Stomach (tissue), 9 donors: Measurements from ENCODE around the gene MICALL2. TPM values are rescaled to one million over a fixed set of nuclear protein-coding genes. Genes with fewer than 3 reads are reported as not detected.

Source experiments
- DNase-seq, 2 donors: peaks; one replicate each; pipeline versions ENCODE4 v3.0.0 to v3.0.0-alpha.2; 2013 to 2019
- H3K27ac ChIP-seq, 5 donors: fragments of 200-600 bp in 4 of 5; sonication (generic) in 4 of 5; one replicate each; pipeline ENCODE4 v1.5.1; 2013 to 2019; ENCODE audit warnings: mild to moderate bottlenecking in 1 of 5, moderate library complexity in 1 of 5
- H3K27me3 ChIP-seq, 3 donors: fragments of 200-600 bp; sonication (generic); one replicate each; pipeline ENCODE4 v1.5.1; 2017 to 2019; ENCODE audit warnings: mixed run types in 1 of 3
- H3K36me3 ChIP-seq, 4 donors: fragments of 200-600 bp; sonication (generic); 1 replicate in 3 of 4; 2 replicates in 1 of 4; pipeline ENCODE4 v1.5.1; 2016 to 2019
- H3K4me1 ChIP-seq, 4 donors: fragments of 200-600 bp; sonication (generic); one replicate each; pipeline ENCODE4 v1.5.1; 2016 to 2019
- H3K4me3 ChIP-seq, 4 donors: fragments of 200-600 bp; sonication (generic) in 3 of 4; one replicate each; pipeline ENCODE4 v1.5.1; 2016 to 2019; ENCODE audit warnings: mild to moderate bottlenecking in 1 of 4
- H3K9me3 ChIP-seq, 4 donors: fragments of 200-600 bp; sonication (generic); one replicate each; pipeline ENCODE4 v1.5.1; 2016 to 2019
- EP300 ChIP-seq: sonication (generic); formaldehyde crosslinking; IDR thresholded peaks from one replicate; pipeline ENCODE4 v1.6.1; 2017; ENCODE audit warnings: antibody characterized with exemption
- POLR2A ChIP-seq, 4 donors: fragments of 450-650 bp; IDR thresholded peaks; one replicate each; pipeline ENCODE4 v1.6.1; 2016; ENCODE audit warnings: antibody characterized with exemption in 4 of 4, control low read depth in 2 of 4, mild to moderate bottlenecking in 1 of 4, moderate library complexity in 1 of 4
- POLR2AphosphoS5 ChIP-seq, 3 donors: sonication (generic); formaldehyde crosslinking; IDR thresholded peaks; one replicate each; pipeline ENCODE4 v1.6.1; 2016; ENCODE audit warnings: antibody characterized with exemption in 3 of 3
- WGBS, 5 donors: extraction: QIAGEN DNeasy Blood & Tissue Kit in 3 of 5; methylation state at CpG; one replicate each; pipeline versions ENCODE4 v1.1.5 to v1.1.7; 2013 to 2018; 5-methylcytosine and 5-hydroxymethylcytosine counted together
- intact Hi-C: fragments of 100-400 bp; cut with DNase I; formaldehyde crosslinking; loops from one replicate; pipeline ENCODE4 v1.15.1; 2023; ENCODE audit warnings: low total_unique reads
- polyA plus RNA-seq, 3 donors: library from polyadenylated mRNA; stranded (reverse); fragments of 200-250 nt; gene quantifications; one replicate each; pipeline ENCODE4 v1.2.3, GENCODE V29; 2013
- total RNA-seq, 5 donors: library from RNA; depleted of rRNA; stranded (reverse); fragments of >200 nt; gene quantifications; one replicate each; pipeline versions ENCODE4 v1.1.0 to v1.2.3, GENCODE V29; 2014 to 2016
- TF ChIP-seq, protein P1 (sequence below), 7 experiments: fragments of 450-650 bp in 4 of 7; fragments of 200-600 bp in 3 of 7; sonication (generic) in 3 of 7; IDR thresholded peaks; one replicate each; pipeline ENCODE4 v1.5.1; 2016 to 2019; ENCODE audit warnings: antibody characterized with exemption in 7 of 7, control low read depth in 2 of 7, mild to moderate bottlenecking in 1 of 7
- donor health status: healthy with polysubstance abuse.
- donor health status: Bipolar disorder and iron deficiency.
- donor health status: healthy.

MICALL2 gene
- total and polyA plus RNA-seq, 8 donors, result 30.7 to 263 (median 102) TPM

DNA sequence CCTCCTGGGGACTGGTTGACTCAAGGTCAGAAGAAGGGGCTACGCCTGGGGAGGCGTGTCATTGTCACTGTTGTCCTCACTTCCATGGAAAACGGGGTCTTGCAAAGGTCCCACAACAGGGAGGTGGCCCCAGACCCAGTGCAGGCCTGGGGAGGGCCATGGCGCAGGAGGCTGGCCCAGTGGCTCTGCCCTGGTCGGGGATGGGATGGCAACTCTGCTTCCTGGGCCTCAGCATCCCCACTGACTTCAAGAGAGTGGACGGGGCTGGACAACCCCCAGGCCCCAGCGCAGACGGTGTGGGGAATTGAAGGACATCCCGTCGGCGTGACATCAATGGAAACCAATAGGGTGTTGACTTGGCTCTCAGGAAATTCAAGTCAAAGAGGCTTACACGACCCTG, 35.2 kb downstream of the MICALL2 start:
- intact Hi-C loops, result no loop called here
- H3K4me3 ChIP-seq, result no peak overlapping the region
- peaks cover 0 to 6% (median 0%) of the 10 kb centered on the region in 4 donors for H3K4me1 ChIP-seq
- H3K9me3 ChIP-seq, result no peaks in the 10 kb centered on the region
- TF ChIP-seq, protein P1, sequence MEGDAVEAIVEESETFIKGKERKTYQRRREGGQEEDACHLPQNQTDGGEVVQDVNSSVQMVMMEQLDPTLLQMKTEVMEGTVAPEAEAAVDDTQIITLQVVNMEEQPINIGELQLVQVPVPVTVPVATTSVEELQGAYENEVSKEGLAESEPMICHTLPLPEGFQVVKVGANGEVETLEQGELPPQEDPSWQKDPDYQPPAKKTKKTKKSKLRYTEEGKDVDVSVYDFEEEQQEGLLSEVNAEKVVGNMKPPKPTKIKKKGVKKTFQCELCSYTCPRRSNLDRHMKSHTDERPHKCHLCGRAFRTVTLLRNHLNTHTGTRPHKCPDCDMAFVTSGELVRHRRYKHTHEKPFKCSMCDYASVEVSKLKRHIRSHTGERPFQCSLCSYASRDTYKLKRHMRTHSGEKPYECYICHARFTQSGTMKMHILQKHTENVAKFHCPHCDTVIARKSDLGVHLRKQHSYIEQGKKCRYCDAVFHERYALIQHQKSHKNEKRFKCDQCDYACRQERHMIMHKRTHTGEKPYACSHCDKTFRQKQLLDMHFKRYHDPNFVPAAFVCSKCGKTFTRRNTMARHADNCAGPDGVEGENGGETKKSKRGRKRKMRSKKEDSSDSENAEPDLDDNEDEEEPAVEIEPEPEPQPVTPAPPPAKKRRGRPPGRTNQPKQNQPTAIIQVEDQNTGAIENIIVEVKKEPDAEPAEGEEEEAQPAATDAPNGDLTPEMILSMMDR (IDR thresholded peaks at IDR 0.05), result no peak
- TF ChIP-seq EP300 (no peak), POLR2A (IDR thresholded peaks at IDR 0.05) (no peak), POLR2AphosphoS5 (IDR thresholded peaks at IDR 0.05) (no peak)
- 78 to 85% (median 81%) methylated on average over 12 of the region's 12 CpGs for WGBS, 5 donors
- no peak overlapping the region for H3K27ac ChIP-seq
- no peak for DNase-seq
- no peaks in the 10 kb centered on the region for H3K36me3 ChIP-seq
- peaks cover 0 to 72% (median 38%) of the 10 kb centered on the region in 3 donors for H3K27me3 ChIP-seq

DNA sequence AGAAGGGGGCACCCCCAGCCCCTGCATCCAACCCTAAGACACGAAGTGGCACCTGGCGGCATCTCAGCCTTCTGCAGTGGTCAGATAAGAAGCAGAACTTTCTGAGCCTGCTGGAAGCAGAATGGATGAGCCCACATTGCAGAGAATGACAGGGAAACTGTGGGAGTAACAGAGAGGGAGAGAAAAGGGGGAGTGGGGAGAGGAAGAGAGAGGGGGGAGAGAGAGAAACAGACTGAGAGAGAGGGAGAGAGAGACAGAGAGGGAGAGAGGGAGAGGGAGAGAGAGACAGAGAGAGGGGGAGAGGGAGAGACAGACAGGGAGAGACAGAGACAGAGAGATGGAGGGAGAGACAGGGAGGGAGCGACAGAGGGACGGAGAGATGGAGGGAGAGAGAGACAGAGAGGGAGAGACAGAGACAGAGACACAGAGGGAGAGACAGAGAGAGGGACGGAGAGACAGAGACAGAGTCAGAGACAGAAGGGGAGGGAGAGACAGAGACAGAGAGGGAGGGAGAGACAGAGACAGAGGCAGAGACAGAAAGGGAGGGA, 35.9 kb downstream of the MICALL2 start:
- intact Hi-C loops, result no loop called here
- no peak overlapping the region for H3K27ac ChIP-seq
- H3K4me3 ChIP-seq, result no peak overlapping the region
- 56 to 60% (median 58%) methylated on average over 5 of the region's 5 CpGs for WGBS, 5 donors
- no peaks in the 10 kb centered on the region for H3K9me3 ChIP-seq
- DNase-seq, result no peak
- H3K36me3 ChIP-seq, result no peaks in the 10 kb centered on the region
- H3K27me3 ChIP-seq, result peaks cover 0 to 74% (median 38%) of the 10 kb centered on the region in 3 donors
- peaks cover 0 to 6% (median 0%) of the 10 kb centered on the region in 4 donors for H3K4me1 ChIP-seq
- TF ChIP-seq POLR2A (IDR thresholded peaks at IDR 0.05) (no peak), POLR2AphosphoS5 (IDR thresholded peaks at IDR 0.05) (no peak)
- TF ChIP-seq, protein P1 (IDR thresholded peaks at IDR 0.05), result no peak

DNA sequence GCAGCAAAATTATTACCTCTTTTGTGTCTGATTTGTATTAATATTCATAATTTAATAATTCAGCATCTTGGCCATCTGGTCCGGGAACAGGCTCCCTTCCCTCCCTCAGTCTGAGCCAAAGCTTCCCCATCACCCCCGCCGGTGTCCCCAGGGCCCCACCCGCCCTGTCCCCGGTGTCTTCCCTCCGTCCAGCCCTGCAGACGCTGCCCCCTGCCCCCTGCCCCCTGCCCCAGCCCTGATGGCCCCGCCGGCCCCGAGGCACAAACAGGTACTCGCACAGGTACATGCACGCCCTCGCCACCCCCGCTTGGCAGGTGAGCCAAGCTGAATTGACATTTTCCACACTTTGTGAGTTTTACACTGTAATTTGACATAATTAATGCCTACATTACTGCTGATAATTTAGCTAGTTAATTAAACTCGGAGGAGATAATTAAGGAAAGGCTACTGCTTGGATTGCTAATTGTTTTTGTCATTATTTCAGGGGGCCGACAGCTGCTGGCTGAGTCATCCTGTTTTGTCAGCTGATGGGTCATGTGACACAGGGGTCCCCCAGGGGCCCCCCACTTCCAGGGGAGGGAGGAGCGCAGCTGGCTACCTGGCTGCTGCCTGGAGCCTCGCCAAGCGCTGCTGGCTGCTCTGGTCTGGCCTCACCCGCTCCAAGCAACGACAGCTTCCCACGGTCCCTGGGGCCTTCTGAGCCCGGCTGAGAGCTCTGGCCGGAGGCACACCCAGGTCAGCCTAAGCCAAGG, 36.6 kb downstream of the MICALL2 start:
- no peak overlapping the region for H3K27ac ChIP-seq
- peaks cover 0 to 74% (median 38%) of the 10 kb centered on the region in 3 donors for H3K27me3 ChIP-seq
- peak; percentile 35 to 82 for DNase-seq
- TF ChIP-seq EP300 (no peak), POLR2AphosphoS5 (IDR thresholded peaks at IDR 0.05) (no peak), POLR2A (IDR thresholded peaks at IDR 0.05) (no peak)
- TF ChIP-seq, protein P1 (IDR thresholded peaks at IDR 0.05), result no peak
- H3K4me1 ChIP-seq, result peaks cover 0 to 6% (median 0%) of the 10 kb centered on the region in 4 donors
- no peaks in the 10 kb centered on the region for H3K36me3 ChIP-seq
- H3K4me3 ChIP-seq, result no peak overlapping the region
- 17 to 22% (median 20%) methylated on average over 23 to 24 of the region's 24 CpGs for WGBS, 5 donors
- no peaks in the 10 kb centered on the region for H3K9me3 ChIP-seq
- intact Hi-C loops, result no loop called here

- Histone ChIP-seq H3K4me1 (peaks cover 0 to 6% (median 0%) of the 10 kb centered on the region in 4 donors), H3K4me3 (no peak overlapping the region), H3K27ac (no peak overlapping the region), H3K9me3 (no peaks in the 10 kb centered on the region), H3K36me3 (no peaks in the 10 kb centered on the region), H3K27me3 (peaks cover 0 to 78% (median 38%) of the 10 kb centered on the region in 3 donors)
- intact Hi-C loops, result no loop called here
- WGBS, 5 donors, result 71 to 85% (median 81%) methylated on average over 7 to 8 of the region's 8 CpGs
- TF ChIP-seq EP300, result no peak
- no peak for TF ChIP-seq POLR2AphosphoS5 (IDR thresholded peaks at IDR 0.05)
- TF ChIP-seq, protein P1 (IDR thresholded peaks at IDR 0.05), result no peak
- no peak for TF ChIP-seq POLR2A (IDR thresholded peaks at IDR 0.05)
- no peak for DNase-seq
These were observed 37.3 kb downstream of the MICALL2 start for GRCh38 chr7:1421946-1422345.
